Naive thymus-derived CD4-positive, alpha-beta T cell (primary cell): ENCODE results near the gene AMOTL1. TPM values are rescaled to one million over a fixed set of nuclear protein-coding genes. Genes with fewer than 3 reads are reported as not detected.

Source experiments
- ATAC-seq: fragments of 150-1000 bp; cut with Tn5 transposase; 2 replicates; pipeline ENCODE4 v1.10.0; 2021; ENCODE audit warnings: mild to moderate bottlenecking, moderate library complexity
- CTCF ChIA-PET: fragments of 350-600 bp; sonication (Branson Sonifier 250); formaldehyde crosslinking; loops from one replicate; lab custom pipeline; 2021; ENCODE audit warnings: antibody characterized with exemption; lab: Charles Lee
- POLR2A ChIA-PET: fragments of 350-600 bp; sonication (Branson Sonifier 250); formaldehyde crosslinking; loops from one replicate; lab custom pipeline; 2021; ENCODE audit warnings: antibody characterized with exemption, inconsistent platforms; lab: Charles Lee
- DNase-seq, 9 donors: peaks; one replicate each; pipeline versions ENCODE4 v3.0.0 to v3.0.0-alpha.2; 2020 to 2022; ENCODE audit warnings: mixed read lengths in 1 of 9
- H3K27ac ChIP-seq: one replicate; pipeline ENCODE4 v1.7.0; 2013; ENCODE audit warnings: mild to moderate bottlenecking, low read depth, low read length, moderate library complexity
- H3K27me3 ChIP-seq, 2 donors: one replicate each; pipeline ENCODE4 v1.7.0; 2013; ENCODE audit warnings: low read length in 2 of 2, mild to moderate bottlenecking in 2 of 2, moderate library complexity in 2 of 2; ENCODE audit not compliant: control insufficient read depth in 2 of 2, insufficient read depth in 2 of 2
- H3K36me3 ChIP-seq, 3 experiments: 1 replicate in 2 of 3; 2 replicates in 1 of 3; pipeline ENCODE4 v1.7.0; 2013; ENCODE audit warnings: low read length in 3 of 3, mild to moderate bottlenecking in 3 of 3, moderate library complexity in 1 of 3; ENCODE audit not compliant: insufficient read depth in 3 of 3, control insufficient read depth in 2 of 3
- H3K4me1 ChIP-seq, 2 donors: one replicate each; pipeline ENCODE4 v1.7.0; 2013; ENCODE audit warnings: low read length in 2 of 2, mild to moderate bottlenecking in 2 of 2, moderate library complexity in 1 of 2; ENCODE audit not compliant: control insufficient read depth in 2 of 2, insufficient read depth in 2 of 2
- H3K4me3 ChIP-seq: 2 replicates; pipeline ENCODE4 v1.7.0; 2013; ENCODE audit warnings: mild to moderate bottlenecking, low read length
- H3K9me3 ChIP-seq, 3 experiments: 1 replicate in 2 of 3; 2 replicates in 1 of 3; pipeline ENCODE4 v1.7.0; 2013; ENCODE audit warnings: low read length in 3 of 3; ENCODE audit not compliant: control insufficient read depth in 2 of 3
- H3K27ac Mint-ChIP-seq, 9 donors: one replicate each; pipeline ENCODE4 v1.8.0; 2020 to 2022; ENCODE audit warnings: mixed read lengths in 9 of 9, mild to moderate bottlenecking in 8 of 9, moderate library complexity in 5 of 9, inconsistent platforms in 2 of 9
- H3K27me3 Mint-ChIP-seq, 5 donors: one replicate each; pipeline ENCODE4 v1.8.0; 2021 to 2022; ENCODE audit warnings: mixed read lengths in 5 of 5, mild to moderate bottlenecking in 1 of 5
- H3K36me3 Mint-ChIP-seq, 5 donors: one replicate each; pipeline ENCODE4 v1.8.0; 2020 to 2022; ENCODE audit warnings: mixed read lengths in 5 of 5, mild to moderate bottlenecking in 3 of 5, inconsistent platforms in 1 of 5
- H3K4me1 Mint-ChIP-seq, 7 donors: one replicate each; pipeline ENCODE4 v1.8.0; 2020 to 2022; ENCODE audit warnings: mixed read lengths in 7 of 7, mild to moderate bottlenecking in 3 of 7, inconsistent platforms in 1 of 7
- H3K4me3 Mint-ChIP-seq, 10 donors: one replicate each; pipeline ENCODE4 v1.8.0; 2020 to 2022; ENCODE audit warnings: mild to moderate bottlenecking in 10 of 10, mixed read lengths in 10 of 10, moderate library complexity in 6 of 10, inconsistent platforms in 2 of 10
- H3K9me3 Mint-ChIP-seq, 11 donors: one replicate each; pipeline ENCODE4 v1.8.0; 2020 to 2022; ENCODE audit warnings: mixed read lengths in 11 of 11, mild to moderate bottlenecking in 4 of 11, inconsistent platforms in 1 of 11, moderate library complexity in 1 of 11
- intact Hi-C, 2 donors: fragments of 100-400 bp; cut with micrococcal nuclease; formaldehyde crosslinking; loops; one replicate each; pipeline ENCODE4 v1.15.1; 2023
- polyA plus RNA-seq, 2 donors: library from polyadenylated mRNA; unstranded; fragments of 300-500 nt; fragmentation: Illumina TruSeq; gene quantifications; one replicate each; pipeline ENCODE4 v1.2.3, GENCODE V29; 2021
- total RNA-seq, 6 experiments: library from RNA in 5 of 6; stranded (reverse) in 5 of 6; gene quantifications; 1 replicate in 5 of 6; 2 replicates in 1 of 6; pipeline ENCODE4 v1.2.3 and lab custom pipeline; 2021 to 2026

AMOTL1 gene
- total and polyA plus RNA-seq, 7 experiments from 2014 or later: 0.05 to 6.3 (median 0.27) TPM; not detected in 2

GRCh38 chr11:94759522-94759921 is 8.6 kb upstream of the AMOTL1 start:
- Mint-ChIP-seq H3K4me1 (peaks cover 0 to 4% (median 0%) of the 10 kb centered on the region in 7 donors), H3K9me3 (no peaks in the 10 kb centered on the region), H3K36me3 (no peaks in the 10 kb centered on the region), H3K27me3 (peaks cover 4 to 40% (median 9%) of the 10 kb centered on the region in 5 donors), H3K27ac (no peak overlapping the region), H3K4me3 (no peak overlapping the region)
- POLR2A ChIA-PET: interaction anchor here (0.6 kb wide), 1 partner anchor 215 kb away, joined by 3 read pairs; no protein-coding TSS in a partner anchor
- H3K4me3 ChIP-seq: no peak overlapping the region
- DNase-seq (no peak), ATAC-seq (no peak)
- intact Hi-C loops: no loop called here
- H3K9me3 ChIP-seq: no peaks in the 10 kb centered on the region
- no peaks in the 10 kb centered on the region for H3K4me1 ChIP-seq
- no peak overlapping the region for H3K27ac ChIP-seq
- CTCF ChIA-PET: no interaction called here
- no peaks in the 10 kb centered on the region for H3K27me3 ChIP-seq
- no peaks in the 10 kb centered on the region for H3K36me3 ChIP-seq

- POLR2A ChIA-PET: no interaction called here
- no peak overlapping the region for H3K27ac ChIP-seq
- ATAC-seq (no peak), DNase-seq (no peak)
- no peaks in the 10 kb centered on the region for H3K9me3 ChIP-seq
- H3K4me3 Mint-ChIP-seq: no peak overlapping the region
- H3K27ac Mint-ChIP-seq: no peak overlapping the region
- no peaks in the 10 kb centered on the region for H3K36me3 Mint-ChIP-seq
- CTCF ChIA-PET: no interaction called here
- H3K27me3 ChIP-seq: no peaks in the 10 kb centered on the region
- no peaks in the 10 kb centered on the region for H3K4me1 ChIP-seq
- H3K4me1 Mint-ChIP-seq: peaks cover 0 to 4% (median 0%) of the 10 kb centered on the region in 7 donors
- H3K36me3 ChIP-seq: no peaks in the 10 kb centered on the region
- intact Hi-C loops: loop anchor here in 1 of 2 donors (5.0 kb wide), 1 partner anchor 138 kb away; no protein-coding TSS in a partner anchor
- H3K4me3 ChIP-seq: no peak overlapping the region
- H3K27me3 Mint-ChIP-seq: peaks cover 4 to 41% (median 9%) of the 10 kb centered on the region in 5 donors
- H3K9me3 Mint-ChIP-seq: no peaks in the 10 kb centered on the region
These were observed 7.9 kb upstream of the AMOTL1 start for GRCh38 chr11:94760296-94760695.

- H3K4me3 ChIP-seq: no peak overlapping the region
- no peaks in the 10 kb centered on the region for H3K27me3 ChIP-seq
- Mint-ChIP-seq H3K9me3 (no peaks in the 10 kb centered on the region), H3K36me3 (no peaks in the 10 kb centered on the region), H3K4me1 (peaks cover 0 to 4% (median 0%) of the 10 kb centered on the region in 7 donors), H3K4me3 (no peak overlapping the region), H3K27me3 (peaks cover 4 to 38% (median 9%) of the 10 kb centered on the region in 5 donors), H3K27ac (no peak overlapping the region)
- CTCF ChIA-PET: no interaction called here
- H3K27ac ChIP-seq: no peak overlapping the region
- no peak for DNase-seq
- intact Hi-C loops: loop anchor here in 1 of 2 donors (5.0 kb wide), 1 partner anchor 140 kb away; no protein-coding TSS in a partner anchor
- POLR2A ChIA-PET: no interaction called here
- H3K4me1 ChIP-seq: no peaks in the 10 kb centered on the region
- H3K9me3 ChIP-seq: no peaks in the 10 kb centered on the region
- no peaks in the 10 kb centered on the region for H3K36me3 ChIP-seq
- no peak for ATAC-seq
These were observed 5.9 kb upstream of the AMOTL1 start for GRCh38 chr11:94762208-94762607.

GRCh38 chr11:94762995-94763394 is 5.2 kb upstream of the AMOTL1 start:
- Histone ChIP-seq H3K4me3 (no peak overlapping the region), H3K9me3 (no peaks in the 10 kb centered on the region), H3K36me3 (no peaks in the 10 kb centered on the region), H3K27me3 (no peaks in the 10 kb centered on the region), H3K4me1 (no peaks in the 10 kb centered on the region), H3K27ac (no peak overlapping the region)
- ChIA-PET POLR2A (no interaction called here), CTCF (no interaction called here)
- no peaks in the 10 kb centered on the region for H3K36me3 Mint-ChIP-seq
- H3K9me3 Mint-ChIP-seq: no peaks in the 10 kb centered on the region
- H3K27ac Mint-ChIP-seq: no peak overlapping the region
- H3K27me3 Mint-ChIP-seq: peaks cover 8 to 38% (median 10%) of the 10 kb centered on the region in 5 donors
- H3K4me3 Mint-ChIP-seq: no peak overlapping the region
- peaks cover 3 to 8% (median 4%) of the 10 kb centered on the region in 7 donors for H3K4me1 Mint-ChIP-seq
- intact Hi-C loops: loop anchor here in 1 of 2 donors (5.0 kb wide), 1 partner anchor 141 kb away; no protein-coding TSS in a partner anchor
- DNase-seq (no peak), ATAC-seq (no peak)

DNA sequence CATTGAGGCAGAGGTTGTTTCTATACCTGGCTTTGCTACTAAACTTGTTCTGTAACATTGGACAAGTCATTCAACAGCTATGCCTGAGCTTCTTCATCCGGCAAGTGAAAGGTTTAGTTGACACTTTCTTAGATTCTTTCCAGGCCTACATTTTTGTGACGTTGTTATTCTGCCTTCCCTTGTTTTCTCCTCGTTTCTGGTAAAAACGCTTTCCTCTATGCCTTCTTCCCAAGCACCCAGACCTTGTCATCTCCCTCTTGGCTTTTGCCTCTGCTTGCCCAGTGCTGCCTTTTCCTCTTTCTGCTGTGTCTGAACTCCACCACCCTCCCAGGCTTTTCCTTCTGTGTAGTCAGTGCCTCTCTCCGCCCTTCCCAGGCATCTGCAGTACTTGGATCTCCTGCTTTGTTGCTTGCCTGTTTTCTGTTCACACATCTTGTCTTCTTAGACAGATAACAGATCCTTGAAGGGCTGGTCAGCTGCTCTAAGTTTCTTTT is 1.4 kb upstream of the AMOTL1 start:
- Mint-ChIP-seq H3K27me3 (peaks cover 28 to 41% (median 31%) of the 10 kb centered on the region in 5 donors), H3K4me1 (peaks cover 5 to 19% (median 13%) of the 10 kb centered on the region in 7 donors), H3K27ac (no peak overlapping the region), H3K4me3 (no peak overlapping the region), H3K36me3 (peaks cover 0 to 2% (median 0%) of the 10 kb centered on the region in 5 donors), H3K9me3 (no peaks in the 10 kb centered on the region)
- H3K4me3 ChIP-seq: no peak overlapping the region
- no peak for DNase-seq
- H3K27me3 ChIP-seq: no peaks in the 10 kb centered on the region
- ChIA-PET POLR2A (no interaction called here), CTCF (no interaction called here)
- no peaks in the 10 kb centered on the region for H3K4me1 ChIP-seq
- intact Hi-C loops: loop anchor here in 1 of 2 donors (5.0 kb wide), 1 partner anchor 144 kb away; no protein-coding TSS in a partner anchor
- H3K36me3 ChIP-seq: no peaks in the 10 kb centered on the region
- no peak for ATAC-seq
- no peak overlapping the region for H3K27ac ChIP-seq
- H3K9me3 ChIP-seq: no peaks in the 10 kb centered on the region

DNA sequence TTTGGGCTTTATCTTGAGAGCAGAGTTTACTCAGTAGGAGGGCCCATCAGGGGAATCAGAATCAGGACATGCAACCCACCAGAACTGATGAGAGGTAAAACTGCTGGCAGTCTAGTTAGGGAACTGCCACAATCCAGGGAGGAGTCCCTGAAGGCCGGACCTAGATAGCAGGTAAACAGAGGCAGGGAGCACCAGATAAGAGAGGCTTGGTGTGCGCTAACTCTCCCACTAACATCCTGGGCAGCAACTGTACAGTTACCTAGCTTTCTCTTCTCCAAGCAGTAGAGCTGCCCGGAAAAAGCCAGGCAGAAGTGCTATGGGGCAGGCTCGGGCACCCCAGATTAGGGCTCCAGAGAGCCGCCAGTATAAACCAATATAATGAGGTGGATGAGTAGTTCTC is 865 bp upstream of the AMOTL1 start:
- peak overlapping the region in 4 of 10 donors; percentile 79 to 83 (median 80) for H3K4me3 Mint-ChIP-seq
- ATAC-seq (no peak), DNase-seq (no peak)
- Histone ChIP-seq H3K27ac (no peak overlapping the region), H3K27me3 (no peaks in the 10 kb centered on the region), H3K4me3 (no peak overlapping the region), H3K9me3 (no peaks in the 10 kb centered on the region), H3K36me3 (no peaks in the 10 kb centered on the region), H3K4me1 (no peaks in the 10 kb centered on the region)
- peaks cover 0 to 2% (median 0%) of the 10 kb centered on the region in 11 donors for H3K9me3 Mint-ChIP-seq
- POLR2A ChIA-PET: no interaction called here
- peaks cover 0 to 3% (median 0%) of the 10 kb centered on the region in 5 donors for H3K36me3 Mint-ChIP-seq
- H3K4me1 Mint-ChIP-seq: peaks cover 5 to 19% (median 13%) of the 10 kb centered on the region in 7 donors
- intact Hi-C loops: loop anchor here in 1 of 2 donors (5.0 kb wide), 1 partner anchor 145 kb away; no protein-coding TSS in a partner anchor
- CTCF ChIA-PET: no interaction called here
- no peak overlapping the region for H3K27ac Mint-ChIP-seq
- H3K27me3 Mint-ChIP-seq: peaks cover 33 to 43% (median 36%) of the 10 kb centered on the region in 5 donors
